Measurements from ENCODE around the gene TMTC1.
"Not testable (repeated sequence)": the region's sequence is repeated elsewhere in the genome, so short reads cannot be mapped to it uniquely, and the experiment has no call there.

TMTC1 gene

DNA sequence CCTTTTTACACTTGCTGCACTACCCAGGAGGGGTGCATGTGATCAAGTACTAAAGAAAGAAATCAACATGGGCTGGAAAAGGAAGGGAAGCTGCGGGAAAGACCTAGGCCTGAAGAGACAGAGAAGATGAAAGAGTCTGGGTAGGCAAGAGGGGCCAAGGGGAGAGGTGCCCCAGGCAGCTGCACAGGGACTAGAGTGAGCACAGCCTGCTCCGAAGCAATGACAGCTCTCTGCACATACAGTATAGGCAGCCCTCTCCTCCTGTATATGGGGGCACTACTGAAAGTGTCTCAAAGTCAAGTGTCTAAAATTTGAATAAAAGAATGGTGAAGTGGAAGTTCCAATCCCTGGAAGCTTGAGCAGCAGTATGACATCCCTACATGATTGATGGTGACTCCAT, 112.0 kb downstream of the TMTC1 start:
- DNase-seq (ENCODE audit: low spot score) = no peak

DNA sequence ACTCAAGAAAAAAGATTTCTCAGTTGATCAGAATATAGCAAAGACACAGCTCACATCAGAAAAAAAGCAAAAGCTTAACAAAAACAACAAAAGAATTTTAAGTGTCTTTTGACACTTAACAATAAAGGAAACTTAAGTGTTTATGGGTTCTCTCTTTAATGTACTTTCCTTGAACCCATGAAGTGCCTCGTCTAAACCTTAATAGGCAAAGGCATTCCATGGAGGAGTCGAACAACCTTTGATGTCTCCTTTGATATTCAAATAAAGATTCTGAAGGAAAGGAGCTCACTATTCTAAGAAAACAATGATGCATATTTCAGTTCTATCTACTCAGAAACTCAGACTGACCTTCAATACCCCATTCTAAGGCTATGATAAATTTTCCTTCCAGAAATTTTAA, 116.7 kb downstream of the TMTC1 start:
- no peak for DNase-seq (ENCODE audit: low spot score)

DNA sequence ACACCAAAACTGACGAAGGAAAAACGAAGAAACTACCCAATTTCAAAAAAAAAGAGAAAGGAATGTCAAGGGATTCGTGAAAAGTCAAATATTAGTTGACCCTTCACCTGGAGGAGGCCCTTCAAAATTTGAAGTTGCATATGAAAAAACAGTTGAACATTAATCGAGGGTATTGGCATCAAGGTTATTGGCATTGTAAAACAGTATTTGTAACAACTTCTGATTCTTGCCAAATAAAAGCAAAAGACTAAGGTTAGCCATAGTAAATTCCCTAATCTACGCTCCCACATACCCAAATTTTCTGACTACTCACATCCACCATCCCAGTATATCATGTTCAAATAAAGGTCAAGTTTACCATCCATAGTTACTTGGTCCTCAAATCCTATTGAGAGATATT, 118.6 kb downstream of the TMTC1 start:
- no peak for DNase-seq (ENCODE audit: low spot score)

DNA sequence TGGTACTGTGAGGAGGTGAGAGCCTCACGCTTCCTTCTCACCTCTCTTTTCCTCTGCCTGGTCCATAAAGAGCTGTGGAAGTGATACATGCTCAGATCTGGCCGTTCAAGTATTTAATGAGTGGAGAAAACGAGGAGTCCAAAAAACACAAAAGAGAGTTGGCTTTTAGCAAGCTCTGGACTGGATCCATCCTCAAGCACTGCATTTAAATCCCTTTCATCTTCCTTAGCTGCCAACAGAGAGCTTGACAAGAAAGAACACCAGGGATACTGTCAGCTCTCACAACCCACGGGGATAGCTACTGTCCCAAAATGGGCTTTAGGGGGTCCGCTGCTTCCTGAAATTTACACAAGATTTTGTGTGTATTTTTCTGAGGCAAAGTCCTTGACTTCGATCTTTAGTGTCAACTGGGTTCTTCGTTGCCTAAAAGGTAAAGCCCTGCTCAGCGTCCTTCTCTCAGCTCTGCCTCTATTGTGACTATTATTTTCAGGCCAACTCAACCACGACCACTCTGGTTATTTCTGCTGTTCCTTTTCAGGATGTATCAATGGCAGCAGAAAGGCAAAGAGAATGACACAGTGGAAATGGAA, 120.9 kb downstream of the TMTC1 start:
- DNase-seq (ENCODE audit: low spot score) = no peak

DNA sequence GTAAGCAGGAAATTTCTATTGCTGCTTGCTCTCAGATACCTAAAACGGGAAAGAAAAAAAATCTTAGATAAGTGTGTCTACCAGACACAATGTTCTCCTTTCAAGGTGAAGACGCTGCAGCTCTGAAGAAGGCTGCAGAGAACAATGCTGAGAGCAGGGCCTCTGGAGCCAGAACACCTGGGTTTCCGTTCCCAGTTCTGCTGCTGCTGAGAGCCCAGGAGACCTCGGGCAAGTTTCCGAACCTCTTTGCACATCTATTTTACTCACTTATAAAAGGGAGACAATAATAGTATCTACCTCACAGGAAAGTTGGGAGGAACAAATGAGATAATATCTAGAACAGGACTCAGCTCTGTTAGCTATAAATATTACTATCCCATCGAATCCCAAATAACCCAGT, 122.9 kb downstream of the TMTC1 start:
- DNase-seq (ENCODE audit: low spot score) = no peak

DNA sequence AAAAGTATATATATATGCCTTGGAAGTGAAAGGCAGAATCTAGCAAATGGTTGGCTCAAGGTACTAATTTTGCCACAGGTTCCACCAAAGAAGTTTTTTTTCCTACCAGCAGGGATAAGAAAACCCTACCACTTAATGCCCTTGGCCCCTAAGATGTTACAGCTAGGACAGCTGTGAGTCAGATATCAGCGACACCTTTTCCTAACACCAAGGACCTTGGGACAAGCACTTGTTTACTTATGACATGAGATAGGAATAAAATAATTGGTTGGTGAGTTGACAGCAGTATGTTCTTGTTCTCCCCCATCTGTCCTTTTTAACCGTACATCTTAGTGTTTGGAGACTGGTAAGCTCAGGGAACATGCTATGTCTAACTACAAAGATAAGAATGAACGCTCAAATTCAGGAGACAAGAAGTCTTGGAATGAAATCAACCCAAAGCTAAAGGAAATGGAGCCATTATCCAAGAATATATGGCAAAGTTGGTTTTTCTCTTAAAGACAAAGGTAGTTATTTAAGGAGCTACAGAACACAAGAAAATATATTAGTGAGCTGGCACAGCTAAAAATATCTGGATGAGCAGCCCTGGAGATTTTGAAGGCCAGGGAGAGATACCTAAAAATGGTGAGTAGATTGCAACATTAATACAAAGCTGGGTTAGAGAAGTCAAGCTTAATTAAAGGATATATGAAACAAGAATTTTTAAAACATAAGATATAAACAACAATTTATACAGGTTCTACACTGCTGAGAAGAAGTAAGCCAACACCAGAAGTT, 126.8 kb downstream of the TMTC1 start:
- no peak for DNase-seq (ENCODE audit: low spot score)

DNA sequence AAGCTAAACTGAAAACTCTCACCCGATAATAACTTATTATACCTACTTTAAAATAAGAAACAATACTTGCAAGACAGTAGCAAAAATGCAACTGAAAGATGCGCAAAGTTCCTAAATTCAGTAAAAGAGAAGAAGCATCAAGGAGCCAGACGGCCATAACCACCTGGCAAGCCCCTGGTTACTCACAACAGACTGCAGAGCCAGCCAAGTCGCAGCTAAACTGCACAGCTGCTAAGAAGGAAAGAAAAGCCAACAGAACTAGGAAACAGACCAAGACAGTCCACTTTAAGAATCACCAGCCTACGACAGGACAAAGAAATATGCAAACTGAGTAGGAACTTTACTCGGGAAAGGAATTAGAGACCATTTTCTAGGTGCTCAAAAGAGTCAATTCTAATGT, 127.9 kb downstream of the TMTC1 start:
- no peak for DNase-seq (ENCODE audit: low spot score)

DNA sequence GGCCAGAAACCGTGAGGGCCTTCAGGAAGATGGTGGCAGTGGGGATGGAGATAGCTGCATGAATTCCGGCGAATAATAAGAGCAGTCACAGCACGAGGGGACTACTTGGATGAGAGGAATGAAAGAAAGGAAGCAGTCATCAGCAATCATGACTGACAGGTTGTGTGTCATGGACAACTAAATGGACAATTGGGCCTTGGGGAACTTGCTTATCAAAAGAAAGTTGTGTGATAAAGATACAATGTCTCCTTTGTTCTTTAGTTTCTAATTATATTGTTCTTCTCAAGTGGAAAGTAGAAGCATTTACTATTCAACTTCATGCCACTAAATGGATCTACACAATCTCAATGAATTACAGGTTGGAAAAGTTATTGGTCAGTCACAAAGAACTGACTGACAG, 130.5 kb downstream of the TMTC1 start:
- no peak for DNase-seq (ENCODE audit: low spot score)

DNA sequence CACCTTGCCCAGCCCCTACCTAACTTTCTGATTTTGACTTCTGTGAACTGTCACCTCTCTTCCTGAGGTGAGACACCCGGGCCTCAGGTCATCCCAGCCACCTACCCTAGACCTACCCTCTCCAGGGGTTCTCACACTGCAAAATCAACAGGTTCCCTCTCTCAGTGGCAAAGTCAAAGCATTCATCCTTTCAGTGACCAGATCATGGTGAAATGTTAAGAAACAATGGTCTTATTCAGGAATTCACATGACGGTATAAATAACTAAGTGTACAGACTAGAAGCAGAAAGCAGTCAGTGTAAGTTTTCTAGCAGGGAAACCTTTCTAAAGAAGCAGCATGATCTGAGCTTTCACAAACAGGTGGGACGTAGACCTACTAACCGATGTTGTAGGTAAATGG, 133.4 kb downstream of the TMTC1 start:
- DNase-seq (ENCODE audit: low spot score) = no peak

DNA sequence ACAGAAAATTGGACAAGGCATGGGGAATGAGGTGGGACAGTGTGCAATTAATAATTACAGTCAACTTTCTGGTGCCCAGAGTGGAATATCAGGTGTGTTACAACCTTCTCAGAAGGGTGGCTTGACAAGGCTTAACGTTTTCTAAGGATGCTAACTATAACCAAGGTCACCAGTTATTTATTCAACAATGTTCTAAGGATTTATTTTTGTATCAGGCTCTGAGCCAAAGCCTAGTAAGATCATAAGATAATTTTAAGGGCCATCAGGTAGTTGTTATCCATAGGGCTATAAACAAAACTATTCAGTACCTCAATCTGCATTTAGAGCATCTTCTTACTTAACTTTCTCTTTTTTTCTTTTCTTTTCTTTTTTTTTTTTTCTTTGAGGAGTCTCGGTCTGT, 134.0 kb downstream of the TMTC1 start:
- DNase-seq (ENCODE audit: low spot score) = no peak

DNA sequence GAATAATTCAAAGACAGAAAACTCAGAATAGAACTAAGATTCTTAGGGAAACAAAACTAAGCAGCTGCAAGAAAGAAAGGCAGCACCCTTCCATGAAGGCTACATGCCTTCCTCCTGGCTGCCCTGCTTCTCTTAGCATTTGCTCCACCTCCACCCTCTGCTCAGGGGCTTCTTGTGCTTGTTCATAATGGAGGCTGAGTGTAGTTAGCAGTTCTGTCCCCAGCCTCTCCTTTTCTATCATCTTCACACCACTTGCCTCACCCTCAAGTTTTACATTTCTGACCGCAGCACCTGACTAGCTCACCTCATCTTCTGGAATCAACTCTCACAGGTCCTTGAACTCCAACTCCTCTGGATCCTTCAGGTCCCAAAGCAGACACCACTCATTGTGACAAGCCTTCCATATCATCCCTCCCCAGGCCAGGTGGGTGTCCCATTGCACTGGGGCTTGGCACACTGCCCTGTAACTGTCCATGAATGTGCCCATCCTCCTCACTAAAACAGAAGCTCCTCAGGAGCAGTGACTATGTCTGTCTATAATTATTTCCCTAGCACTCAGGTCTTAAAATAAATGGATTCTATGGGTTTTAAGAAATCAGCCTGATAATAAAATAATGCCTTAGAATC, 139.1 kb downstream of the TMTC1 start:
- DNase-seq (ENCODE audit: low spot score) = no peak

DNA sequence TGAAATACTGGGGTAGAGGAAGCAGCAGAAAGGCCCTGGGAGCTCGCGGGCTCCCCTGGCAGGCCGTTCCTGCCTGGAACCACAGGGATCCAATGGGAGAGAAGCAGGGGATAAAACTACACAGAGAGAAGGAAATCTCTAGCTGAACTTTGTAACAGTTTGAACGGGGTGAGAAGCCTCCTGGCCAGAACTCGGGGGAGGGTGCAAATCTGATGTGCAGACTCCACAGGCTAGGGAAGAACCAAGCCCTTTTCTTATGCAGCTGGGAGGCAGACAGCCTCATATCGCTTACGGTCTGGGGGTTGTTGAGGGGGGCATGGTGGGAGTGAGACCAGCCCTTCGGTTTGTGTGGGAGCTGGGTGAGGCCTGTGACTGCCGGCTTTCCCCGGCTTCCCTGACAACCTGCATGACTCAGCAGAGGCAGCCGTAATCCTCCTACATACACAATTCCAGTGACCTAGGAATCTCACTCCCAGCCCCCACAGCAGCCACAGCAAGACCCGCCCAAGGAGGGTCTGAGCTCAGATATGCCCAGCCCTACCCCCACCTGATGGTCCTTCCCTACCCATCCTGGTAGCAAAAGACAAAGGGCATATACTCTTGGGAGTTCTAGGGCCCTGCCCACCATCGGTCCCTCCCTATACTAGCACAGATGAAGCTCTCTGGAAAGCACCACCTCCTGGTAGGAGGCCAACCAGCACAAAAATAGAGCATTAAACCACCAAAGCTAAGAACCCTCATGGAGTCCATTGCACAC, 143.0 kb downstream of the TMTC1 start:
- no peak for DNase-seq (ENCODE audit: low spot score)

DNA sequence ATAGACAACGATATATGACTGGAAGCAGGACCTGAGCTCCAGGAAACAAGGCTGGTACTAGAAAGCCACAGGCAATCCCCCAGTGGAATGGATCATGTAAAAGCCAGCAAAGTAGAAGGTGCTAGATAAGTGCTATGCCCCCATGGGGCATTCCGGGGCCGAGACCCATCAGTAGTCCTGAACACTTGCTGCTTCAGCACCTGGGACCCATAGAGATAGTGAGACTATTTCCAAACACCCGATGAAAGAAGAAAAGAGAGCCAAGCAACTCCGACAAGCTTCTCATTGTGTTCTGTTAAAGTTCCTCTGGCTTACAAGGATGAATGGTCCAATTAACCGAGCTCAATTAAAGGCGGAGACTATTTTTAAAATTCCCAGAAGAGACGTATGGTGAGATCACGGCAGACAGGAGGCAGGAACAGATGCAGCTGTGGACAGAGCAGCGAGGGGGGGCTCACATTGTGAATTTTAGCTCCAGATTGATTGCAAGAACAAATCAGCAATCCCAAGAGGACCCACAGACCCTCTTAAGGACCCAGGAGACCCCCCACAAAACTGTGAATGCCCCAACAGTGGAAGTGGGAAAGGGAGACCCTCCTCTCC, 143.7 kb downstream of the TMTC1 start:
- DNase-seq (ENCODE audit: low spot score) = no peak

DNA sequence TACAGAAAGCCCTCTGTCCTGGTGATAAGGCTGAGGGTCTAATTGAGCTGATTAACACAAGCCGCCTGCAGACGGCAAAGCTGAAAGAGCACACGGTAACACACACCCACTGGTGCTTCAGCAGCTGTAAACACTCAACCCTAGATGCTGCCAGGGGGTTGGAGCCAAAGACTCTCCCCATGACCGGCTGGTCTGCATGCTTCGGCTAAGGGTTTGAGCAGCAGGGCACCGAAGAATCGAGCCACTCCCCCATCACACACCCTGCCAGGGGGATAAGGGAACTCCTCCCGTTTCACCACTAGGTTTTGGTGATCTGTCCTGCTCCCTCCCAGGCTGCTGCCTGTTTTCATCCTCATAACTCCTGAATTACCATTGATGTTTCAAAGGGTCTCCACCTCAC, 145.2 kb downstream of the TMTC1 start:
- DNase-seq (ENCODE audit: low spot score) = no peak

DNA sequence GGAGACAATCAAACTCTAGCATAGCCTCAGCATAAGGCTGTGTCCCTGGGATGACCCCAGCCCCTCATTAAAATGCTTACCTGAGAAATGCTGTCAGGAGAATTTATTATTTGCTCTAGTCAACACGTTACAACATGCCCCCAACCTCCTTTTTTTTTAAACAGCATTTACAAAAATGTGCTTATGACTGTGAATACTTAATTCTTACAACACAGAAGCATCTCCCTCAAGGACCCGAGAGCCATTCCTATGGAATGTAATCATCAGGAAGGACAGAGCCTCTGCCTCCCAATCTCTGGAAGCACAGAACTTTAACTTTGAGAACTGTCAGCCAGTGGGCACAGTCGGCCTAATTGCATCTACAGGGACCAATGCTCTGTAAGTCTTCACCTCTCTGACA, 149.7 kb downstream of the TMTC1 start:
- no peak for DNase-seq (ENCODE audit: low spot score)

DNA sequence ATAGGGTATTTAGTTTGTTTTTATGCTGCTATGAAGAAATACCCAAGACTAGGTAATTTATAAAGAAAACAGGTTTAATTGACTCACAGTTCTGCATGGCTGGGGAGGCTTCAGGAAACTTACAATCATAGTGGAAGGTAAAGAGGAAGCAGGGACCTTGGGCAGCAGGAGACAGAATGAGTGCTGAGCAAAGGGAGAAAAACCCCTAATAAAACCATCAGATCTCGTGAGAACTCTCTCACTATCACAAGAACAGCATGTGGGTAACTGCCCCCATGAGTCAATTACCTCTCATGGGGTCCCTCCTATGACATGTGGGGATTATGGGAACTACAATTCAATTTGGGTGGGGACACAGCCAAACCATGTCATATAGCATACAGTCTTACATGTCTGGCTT, 153.6 kb downstream of the TMTC1 start:
- not testable (repeated sequence) for DNase-seq (ENCODE audit: low spot score)

DNA sequence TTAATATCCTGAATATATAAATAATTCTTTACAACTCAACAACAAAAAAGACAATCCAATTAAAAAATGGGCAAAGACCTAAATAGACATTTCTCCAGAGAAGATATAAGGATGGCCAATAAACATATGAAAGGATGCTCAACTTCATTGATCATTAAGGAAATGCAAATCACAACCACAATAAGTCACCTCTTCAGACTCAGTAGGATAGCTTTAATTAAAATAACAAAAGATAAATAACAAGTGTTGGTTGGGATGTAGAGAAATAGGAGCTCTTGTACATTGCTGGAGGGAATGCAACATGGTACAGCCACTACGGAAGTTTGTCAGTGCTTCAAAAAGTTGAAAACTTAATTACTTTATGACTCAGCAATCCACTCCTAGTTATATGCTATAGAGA, 156.5 kb downstream of the TMTC1 start:
- DNase-seq (ENCODE audit: low spot score) = no peak

DNA sequence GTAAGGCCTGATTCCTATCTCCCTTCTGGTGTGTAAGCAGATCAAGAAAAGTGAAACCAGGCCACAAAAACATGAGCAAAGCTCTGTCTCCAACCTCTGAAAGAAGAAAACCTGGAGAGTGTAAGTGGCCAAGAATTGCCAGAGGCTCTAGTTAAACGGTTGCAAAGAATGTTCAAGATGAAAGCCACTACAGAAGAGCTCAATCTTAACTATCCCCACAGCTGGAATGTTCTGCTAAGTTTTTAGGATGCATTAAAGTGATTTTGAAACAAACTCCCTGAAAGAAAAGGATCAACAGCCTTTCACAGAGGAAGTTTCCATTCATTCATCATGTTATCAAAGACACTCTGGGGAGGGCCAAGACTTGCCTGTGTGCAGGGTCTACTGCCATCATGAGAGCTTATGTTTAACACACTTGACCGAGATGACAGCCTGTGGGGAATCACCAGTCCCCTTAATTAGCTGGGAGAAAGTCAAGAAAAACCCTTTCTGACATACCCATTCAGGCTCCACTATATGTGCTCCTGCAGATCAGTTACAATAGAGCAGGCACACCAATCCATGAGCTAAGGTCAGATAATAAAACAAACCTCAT, 158.3 kb downstream of the TMTC1 start:
- DNase-seq (ENCODE audit: low spot score) = no peak

DNA sequence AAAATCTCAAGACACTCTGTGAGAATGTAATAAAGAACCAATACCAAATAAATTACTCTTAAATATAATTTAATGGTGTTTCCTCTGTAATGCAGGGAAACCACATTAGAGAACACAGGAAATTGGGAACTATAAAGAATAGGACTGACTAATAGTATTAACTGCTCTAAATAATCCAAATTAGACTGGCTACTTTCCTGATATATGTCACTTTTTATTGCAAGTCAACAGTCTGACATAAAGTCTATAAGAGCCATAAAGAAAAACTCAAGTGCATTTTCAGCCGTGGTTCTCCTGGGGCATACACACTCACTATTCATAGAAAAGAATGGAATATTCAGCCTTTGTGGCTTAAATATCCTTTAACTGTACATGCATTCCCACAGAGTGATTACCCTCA, 161.5 kb downstream of the TMTC1 start:
- DNase-seq (ENCODE audit: low spot score) = no peak

DNA sequence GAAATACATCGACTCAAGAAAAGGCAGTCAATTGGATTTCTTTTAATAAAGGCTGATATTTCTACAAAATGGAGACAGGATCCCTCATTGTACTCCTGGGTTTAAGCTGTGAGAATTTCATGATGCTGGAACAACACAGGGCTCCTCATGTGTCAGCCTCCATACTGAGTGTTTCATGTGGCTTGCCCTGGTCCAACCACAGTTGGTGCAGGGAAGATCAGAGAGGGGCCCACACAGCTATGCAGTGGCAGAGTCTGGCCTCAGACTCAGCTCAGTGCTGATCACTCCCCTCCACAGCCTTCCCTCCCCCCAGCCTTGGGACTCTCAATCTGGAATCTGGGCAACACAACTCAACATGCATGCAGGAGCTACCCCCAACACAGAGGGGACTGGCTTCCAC, 163.7 kb downstream of the TMTC1 start:
- DNase-seq (ENCODE audit: low spot score) = no peak

DNA sequence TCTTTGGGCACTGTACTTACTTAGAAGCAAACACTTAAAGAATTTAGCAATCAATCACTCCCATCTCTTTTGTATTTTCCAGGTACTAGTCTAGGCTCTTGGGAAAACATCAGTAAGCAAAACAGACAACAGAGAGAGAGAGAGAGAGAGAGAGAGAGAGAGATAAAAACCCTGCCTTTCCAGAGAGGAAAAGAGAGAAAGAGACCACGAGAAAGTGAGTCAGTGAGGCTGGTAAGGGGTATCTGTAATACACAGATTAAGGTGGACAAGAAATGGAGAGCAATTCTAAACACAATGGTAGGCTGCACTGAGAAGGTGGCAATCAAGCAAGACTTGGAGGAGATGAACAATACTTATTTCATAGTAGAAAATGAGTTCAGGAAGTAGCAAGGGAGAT, 166.3 kb downstream of the TMTC1 start:
- no peak for DNase-seq (ENCODE audit: low spot score)

All from RKO (cell line).